HCT116 (cell line): ENCODE results near the gene SULT2B1. TPM values are rescaled to one million over a fixed set of nuclear protein-coding genes. Genes with fewer than 3 reads are reported as not detected.

Experiments used
- ATAC-seq: fragments of 200-7000 bp; cut with Tn5 transposase; 2 replicates; pipeline ENCODE4 v1.9.1; 2020; ENCODE audit warnings: mild to moderate bottlenecking, moderate library complexity
- BruUV-seq: library from RNA; stranded (reverse); fragments of 400-500 nt; replicated peaks from 2 replicates; lab custom pipeline; 2021; lab: Mats Ljungman, UMichigan
- CTCF ChIA-PET: fragments of 300-600 bp; sonication (Branson Sonifier 250); formaldehyde crosslinking; loops from one replicate; lab custom pipeline; 2021; ENCODE audit warnings: antibody characterized with exemption; lab: Charles Lee
- POLR2A ChIA-PET: fragments of 300-600, 350-600 bp; sonication (Branson Sonifier 250); formaldehyde crosslinking; loops from one replicate; lab custom pipeline; 2021; ENCODE audit warnings: antibody characterized with exemption; lab: Charles Lee
- RAD21 ChIA-PET, 2 experiments: fragments of 300-600 bp; sonication (Branson Sonifier 250); formaldehyde crosslinking; loops; one replicate each; lab custom pipeline; 2023; ENCODE audit warnings: low total read pairs in 2 of 2; ENCODE audit not compliant: uncharacterized antibody in 2 of 2, unreplicated experiment in 2 of 2, low non-redundant PET in 1 of 2; lab: Charles Lee
- DNase-seq: peaks from one replicate; pipeline ENCODE4 v3.0.0-alpha.2; 2010; ENCODE audit warnings: low read depth, low spot score
- H2AFZ ChIP-seq: fragments of 200-600 bp; shearing (Covaris generic), sonication (generic); 2 replicates; pipeline ENCODE4 v1.6.1; 2017; ENCODE audit warnings: low read depth, mixed run types, mixed read lengths, antibody characterized with exemption, low read length; ENCODE audit not compliant: poor library complexity, severe bottlenecking
- H3K27ac ChIP-seq: 2 replicates; pipeline ENCODE4 v1.5.1; 2012; ENCODE audit warnings: low read depth, low read length
- H3K27me3 ChIP-seq: fragments of 200-600 bp; sonication (generic); 2 replicates; pipeline ENCODE4 v1.6.1; 2016; ENCODE audit warnings: mixed run types, low read length, mixed read lengths; ENCODE audit not compliant: insufficient read depth
- H3K36me3 ChIP-seq, 2 experiments: fragments of 200-500 bp in 1 of 2; fragments of 200-600 bp in 1 of 2; sonication (Bioruptor generic) in 1 of 2; sonication (generic) in 1 of 2; 2 replicates each; pipeline versions ENCODE4 v1.5.1 to v1.6.1; 2014 to 2016; ENCODE audit warnings: low read length in 2 of 2, inconsistent platforms in 1 of 2, mixed read lengths in 1 of 2, mixed run types in 1 of 2; ENCODE audit not compliant: insufficient read depth in 2 of 2, control insufficient read depth in 1 of 2
- H3K4me1 ChIP-seq, 2 experiments: fragments of 200-600 bp in 1 of 2; sonication (generic) in 1 of 2; 2 replicates each; pipeline versions ENCODE4 v1.5.1 to v1.6.1; 2012 to 2017; ENCODE audit warnings: low read length in 2 of 2, inconsistent platforms in 1 of 2, mild to moderate bottlenecking in 1 of 2, mixed read lengths in 1 of 2, mixed run types in 1 of 2, moderate library complexity in 1 of 2; ENCODE audit not compliant: insufficient read depth in 2 of 2, control insufficient read depth in 1 of 2
- H3K4me2 ChIP-seq: fragments of 200-600 bp; sonication (generic); 2 replicates; pipeline ENCODE4 v1.6.1; 2017; ENCODE audit warnings: mixed run types, low read length, mixed read lengths
- H3K4me3 ChIP-seq, 2 experiments: fragments of 200-600 bp in 1 of 2; sonication (generic) in 1 of 2; replicated peaks in 1 of 2; 2 replicates each; pipeline ENCODE4 v1.5.1; 2011 to 2016; ENCODE audit warnings: low read length in 2 of 2, control low read depth in 1 of 2, low read depth in 1 of 2, mild to moderate bottlenecking in 1 of 2, mixed read lengths in 1 of 2, mixed run types in 1 of 2
- H3K79me2 ChIP-seq: fragments of 200-600 bp; sonication (generic); 2 replicates; pipeline ENCODE4 v1.6.1; 2017; ENCODE audit warnings: mild to moderate bottlenecking, mixed run types, low read length, moderate library complexity, mixed read lengths; ENCODE audit not compliant: insufficient read depth
- H3K9ac ChIP-seq: fragments of 200-600 bp; sonication (generic); 2 replicates; pipeline ENCODE4 v1.6.1; 2016; ENCODE audit warnings: low read length, mixed read lengths
- H3K9me2 ChIP-seq: fragments of 200-600 bp; sonication (generic), shearing (Covaris generic); 2 replicates; pipeline ENCODE4 v1.6.1; 2017; ENCODE audit warnings: mixed run types, mild to moderate bottlenecking, moderate library complexity; ENCODE audit not compliant: insufficient read depth
- H3K9me3 ChIP-seq, 2 experiments: fragments of 200-500 bp in 1 of 2; fragments of 200-600 bp in 1 of 2; sonication (Bioruptor generic) in 1 of 2; sonication (generic) in 1 of 2; 2 replicates each; pipeline ENCODE4 v1.6.1; 2014 to 2017; ENCODE audit warnings: low read length in 2 of 2, mixed read lengths in 2 of 2, inconsistent platforms in 1 of 2, low read depth in 1 of 2, mild to moderate bottlenecking in 1 of 2, mixed run types in 1 of 2, moderate library complexity in 1 of 2; ENCODE audit not compliant: control insufficient read depth in 1 of 2, insufficient read depth in 1 of 2
- H4K20me1 ChIP-seq: fragments of 200-600 bp; sonication (generic), shearing (Covaris generic); 2 replicates; pipeline ENCODE4 v1.6.1; 2017; ENCODE audit warnings: mixed run types, mild to moderate bottlenecking, moderate library complexity; ENCODE audit not compliant: insufficient read depth
- CBX3 ChIP-seq: IDR thresholded peaks from 2 replicates; pipeline ENCODE4 v1.6.1; 2012; ENCODE audit warnings: low read depth
- EGR1 ChIP-seq: IDR thresholded peaks from 2 replicates; pipeline ENCODE4 v1.6.1; 2012; ENCODE audit warnings: low read depth
- ELF1 ChIP-seq: IDR thresholded peaks from 2 replicates; pipeline ENCODE4 v1.6.1; 2012; ENCODE audit warnings: low read depth, borderline replicate concordance
- EZH2 ChIP-seq: fragments of 200-600 bp; sonication (generic); IDR thresholded peaks from 2 replicates; pipeline ENCODE4 v1.6.1; 2017; ENCODE audit warnings: antibody characterized with exemption, mixed run types
- EZH2phosphoT487 ChIP-seq: fragments of 200-600 bp; IDR thresholded peaks from 2 replicates; pipeline ENCODE4 v1.6.1; 2018; ENCODE audit warnings: antibody characterized with exemption, borderline replicate concordance
- JUND ChIP-seq: IDR thresholded peaks from 2 replicates; pipeline ENCODE4 v1.6.1; 2012
- POLR2AphosphoS5 ChIP-seq: IDR thresholded peaks from 2 replicates; pipeline ENCODE4 v1.6.1; 2011; ENCODE audit warnings: mild to moderate bottlenecking, low read depth, low read length, moderate library complexity
- SP1 ChIP-seq: IDR thresholded peaks from 2 replicates; pipeline ENCODE4 v1.6.1; 2012; ENCODE audit warnings: low read depth
- TCF7L2 ChIP-seq: IDR thresholded peaks from 2 replicates; pipeline ENCODE4 v1.7.0; 2011; ENCODE audit warnings: borderline replicate concordance, inconsistent platforms; ENCODE audit not compliant: insufficient read depth, insufficient read length; ENCODE audit errors: extremely low read depth
- YY1 ChIP-seq: IDR thresholded peaks from 2 replicates; pipeline ENCODE4 v1.6.1; 2011; ENCODE audit warnings: low read length, low read depth, moderate library complexity, mild to moderate bottlenecking; ENCODE audit not compliant: insufficient replicate concordance; ENCODE audit errors: extremely low read depth
- ZFX ChIP-seq: fragments of 450-650 bp; IDR thresholded peaks from 2 replicates; pipeline ENCODE4 v1.6.1; 2017
- intact Hi-C: fragments of 100-400 bp; cut with micrococcal nuclease; formaldehyde crosslinking; loops from 2 replicates; pipeline ENCODE4 v1.10.0; 2022
- total RNA-seq: library from RNA; stranded (reverse); gene quantifications from one replicate; pipeline ENCODE4 v1.2.1, GENCODE V29; 2021; ENCODE audit not compliant: unreplicated experiment
- TF ChIP-seq, protein P1 (sequence below): IDR thresholded peaks from 2 replicates; pipeline ENCODE4 v1.6.1; 2012
- TF ChIP-seq, protein P2 (sequence below): IDR thresholded peaks from 2 replicates; pipeline ENCODE4 v1.6.1; 2012
- TF ChIP-seq, protein P3 (sequence below), 3 experiments: fragments of 200-600 bp in 1 of 3; sonication (generic) in 1 of 3; IDR thresholded peaks in 2 of 3; conservative IDR thresholded peaks in 1 of 3; 2 replicates each; pipeline ENCODE4 v1.5.1; 2012 to 2017; ENCODE audit warnings: low read depth in 2 of 3, low read length in 2 of 3, antibody characterized with exemption in 1 of 3, borderline replicate concordance in 1 of 3, control low read depth in 1 of 3, mild to moderate bottlenecking in 1 of 3, mixed read lengths in 1 of 3, mixed run types in 1 of 3, moderate library complexity in 1 of 3; ENCODE audit not compliant: insufficient read depth in 1 of 3
- TF ChIP-seq, protein P4 (sequence below): IDR thresholded peaks from 2 replicates; pipeline ENCODE4 v1.6.1; 2011; ENCODE audit warnings: mild to moderate bottlenecking, low read length, moderate library complexity; ENCODE audit not compliant: insufficient replicate concordance; ENCODE audit errors: extremely low read depth
- TF ChIP-seq, protein P5 (sequence below): IDR thresholded peaks from 2 replicates; pipeline ENCODE4 v1.6.1; 2012; ENCODE audit warnings: low read depth

SULT2B1 gene
- total RNA-seq, 1 experiment from 2014 or later: 4.8 TPM

DNA sequence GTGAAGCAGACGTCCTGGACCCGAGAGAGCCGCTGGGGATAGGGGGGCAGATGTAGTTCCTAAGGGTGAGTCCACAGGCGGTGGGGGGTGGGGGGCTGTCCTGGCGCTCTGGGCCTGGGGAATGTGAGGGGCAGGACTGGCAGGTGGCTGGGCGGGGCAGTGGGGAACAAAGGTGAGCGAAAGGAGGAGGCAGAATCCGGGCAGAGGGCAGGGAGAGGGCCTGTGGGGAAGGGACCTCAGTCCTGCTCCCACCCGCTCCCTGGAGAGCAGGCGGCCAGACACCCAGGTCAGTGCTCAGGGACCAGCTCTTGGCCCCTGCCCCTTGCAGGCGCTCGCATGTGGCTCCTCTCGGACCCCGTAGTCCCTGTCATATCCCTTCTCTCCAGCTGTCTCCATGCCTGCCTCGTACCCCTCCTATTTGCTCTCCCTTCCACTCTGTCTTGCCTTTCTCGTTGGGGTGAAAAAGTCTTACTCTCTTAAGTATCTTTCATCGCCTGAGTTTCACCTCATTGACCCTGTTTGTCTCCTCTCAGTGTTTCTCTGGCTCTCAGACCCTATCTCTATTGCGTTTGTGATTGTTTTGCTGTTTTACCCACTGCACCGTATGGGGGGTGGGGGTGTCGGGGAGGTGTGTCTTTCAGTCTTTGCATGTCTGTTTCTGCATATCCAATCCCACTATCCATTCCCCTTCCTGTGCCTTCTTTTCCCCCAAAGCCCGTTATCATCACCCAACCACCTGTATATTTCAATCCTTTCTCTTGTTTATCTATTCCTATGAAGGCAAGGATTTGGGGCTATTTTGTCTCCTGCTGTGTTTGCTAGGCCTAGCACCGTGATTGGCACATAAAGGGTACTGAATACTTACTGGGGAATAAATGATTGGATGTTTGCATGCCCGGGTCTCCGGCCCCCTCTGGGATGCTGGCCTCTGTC, 73.1 kb downstream of the SULT2B1 start:
- intact Hi-C loops: no loop called here
- no peaks in the 10 kb centered on the region for H3K9me2 ChIP-seq
- ATAC-seq: no peak
- peak overlapping the region; percentile 62 for H3K9ac ChIP-seq
- H3K4me2 ChIP-seq: peak overlapping the region; percentile 82
- peaks cover 27 to 41% of the 10 kb centered on the region in 2 experiments for H3K4me1 ChIP-seq
- no peak overlapping the region for H2AFZ ChIP-seq
- no peaks in the 10 kb centered on the region for H3K36me3 ChIP-seq
- no peaks in the 10 kb centered on the region for H4K20me1 ChIP-seq
- H3K27me3 ChIP-seq: no peaks in the 10 kb centered on the region
- no peak for TF ChIP-seq TCF7L2
- TF ChIP-seq EGR1: no peak
- TF ChIP-seq, protein P1, sequence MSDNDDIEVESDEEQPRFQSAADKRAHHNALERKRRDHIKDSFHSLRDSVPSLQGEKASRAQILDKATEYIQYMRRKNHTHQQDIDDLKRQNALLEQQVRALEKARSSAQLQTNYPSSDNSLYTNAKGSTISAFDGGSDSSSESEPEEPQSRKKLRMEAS: no peak
- TF ChIP-seq, protein P2, sequence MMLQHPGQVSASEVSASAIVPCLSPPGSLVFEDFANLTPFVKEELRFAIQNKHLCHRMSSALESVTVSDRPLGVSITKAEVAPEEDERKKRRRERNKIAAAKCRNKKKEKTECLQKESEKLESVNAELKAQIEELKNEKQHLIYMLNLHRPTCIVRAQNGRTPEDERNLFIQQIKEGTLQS: no peak
- TF ChIP-seq ELF1: no peak
- TF ChIP-seq YY1: no peak
- TF ChIP-seq ZFX: no peak
- no peak for TF ChIP-seq CBX3
- TF ChIP-seq JUND: no peak
- no peak for TF ChIP-seq POLR2AphosphoS5
- TF ChIP-seq, protein P3, sequence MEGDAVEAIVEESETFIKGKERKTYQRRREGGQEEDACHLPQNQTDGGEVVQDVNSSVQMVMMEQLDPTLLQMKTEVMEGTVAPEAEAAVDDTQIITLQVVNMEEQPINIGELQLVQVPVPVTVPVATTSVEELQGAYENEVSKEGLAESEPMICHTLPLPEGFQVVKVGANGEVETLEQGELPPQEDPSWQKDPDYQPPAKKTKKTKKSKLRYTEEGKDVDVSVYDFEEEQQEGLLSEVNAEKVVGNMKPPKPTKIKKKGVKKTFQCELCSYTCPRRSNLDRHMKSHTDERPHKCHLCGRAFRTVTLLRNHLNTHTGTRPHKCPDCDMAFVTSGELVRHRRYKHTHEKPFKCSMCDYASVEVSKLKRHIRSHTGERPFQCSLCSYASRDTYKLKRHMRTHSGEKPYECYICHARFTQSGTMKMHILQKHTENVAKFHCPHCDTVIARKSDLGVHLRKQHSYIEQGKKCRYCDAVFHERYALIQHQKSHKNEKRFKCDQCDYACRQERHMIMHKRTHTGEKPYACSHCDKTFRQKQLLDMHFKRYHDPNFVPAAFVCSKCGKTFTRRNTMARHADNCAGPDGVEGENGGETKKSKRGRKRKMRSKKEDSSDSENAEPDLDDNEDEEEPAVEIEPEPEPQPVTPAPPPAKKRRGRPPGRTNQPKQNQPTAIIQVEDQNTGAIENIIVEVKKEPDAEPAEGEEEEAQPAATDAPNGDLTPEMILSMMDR (IDR thresholded peaks at IDR 0.05 in 2 of 3, conservative IDR thresholded peaks at IDR 0.05 in 1 of 3; ENCODE audit: borderline replicate concordance in 1 of 3, insufficient read depth in 1 of 3, low read depth in 2 of 3, low read length in 2 of 3): no peak
- TF ChIP-seq EZH2phosphoT487: no peak
- TF ChIP-seq SP1: no peak
- TF ChIP-seq, protein P4, sequence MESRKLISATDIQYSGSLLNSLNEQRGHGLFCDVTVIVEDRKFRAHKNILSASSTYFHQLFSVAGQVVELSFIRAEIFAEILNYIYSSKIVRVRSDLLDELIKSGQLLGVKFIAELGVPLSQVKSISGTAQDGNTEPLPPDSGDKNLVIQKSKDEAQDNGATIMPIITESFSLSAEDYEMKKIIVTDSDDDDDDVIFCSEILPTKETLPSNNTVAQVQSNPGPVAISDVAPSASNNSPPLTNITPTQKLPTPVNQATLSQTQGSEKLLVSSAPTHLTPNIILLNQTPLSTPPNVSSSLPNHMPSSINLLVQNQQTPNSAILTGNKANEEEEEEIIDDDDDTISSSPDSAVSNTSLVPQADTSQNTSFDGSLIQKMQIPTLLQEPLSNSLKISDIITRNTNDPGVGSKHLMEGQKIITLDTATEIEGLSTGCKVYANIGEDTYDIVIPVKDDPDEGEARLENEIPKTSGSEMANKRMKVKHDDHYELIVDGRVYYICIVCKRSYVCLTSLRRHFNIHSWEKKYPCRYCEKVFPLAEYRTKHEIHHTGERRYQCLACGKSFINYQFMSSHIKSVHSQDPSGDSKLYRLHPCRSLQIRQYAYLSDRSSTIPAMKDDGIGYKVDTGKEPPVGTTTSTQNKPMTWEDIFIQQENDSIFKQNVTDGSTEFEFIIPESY: no peak
- no peak for TF ChIP-seq EZH2
- TF ChIP-seq, protein P5, sequence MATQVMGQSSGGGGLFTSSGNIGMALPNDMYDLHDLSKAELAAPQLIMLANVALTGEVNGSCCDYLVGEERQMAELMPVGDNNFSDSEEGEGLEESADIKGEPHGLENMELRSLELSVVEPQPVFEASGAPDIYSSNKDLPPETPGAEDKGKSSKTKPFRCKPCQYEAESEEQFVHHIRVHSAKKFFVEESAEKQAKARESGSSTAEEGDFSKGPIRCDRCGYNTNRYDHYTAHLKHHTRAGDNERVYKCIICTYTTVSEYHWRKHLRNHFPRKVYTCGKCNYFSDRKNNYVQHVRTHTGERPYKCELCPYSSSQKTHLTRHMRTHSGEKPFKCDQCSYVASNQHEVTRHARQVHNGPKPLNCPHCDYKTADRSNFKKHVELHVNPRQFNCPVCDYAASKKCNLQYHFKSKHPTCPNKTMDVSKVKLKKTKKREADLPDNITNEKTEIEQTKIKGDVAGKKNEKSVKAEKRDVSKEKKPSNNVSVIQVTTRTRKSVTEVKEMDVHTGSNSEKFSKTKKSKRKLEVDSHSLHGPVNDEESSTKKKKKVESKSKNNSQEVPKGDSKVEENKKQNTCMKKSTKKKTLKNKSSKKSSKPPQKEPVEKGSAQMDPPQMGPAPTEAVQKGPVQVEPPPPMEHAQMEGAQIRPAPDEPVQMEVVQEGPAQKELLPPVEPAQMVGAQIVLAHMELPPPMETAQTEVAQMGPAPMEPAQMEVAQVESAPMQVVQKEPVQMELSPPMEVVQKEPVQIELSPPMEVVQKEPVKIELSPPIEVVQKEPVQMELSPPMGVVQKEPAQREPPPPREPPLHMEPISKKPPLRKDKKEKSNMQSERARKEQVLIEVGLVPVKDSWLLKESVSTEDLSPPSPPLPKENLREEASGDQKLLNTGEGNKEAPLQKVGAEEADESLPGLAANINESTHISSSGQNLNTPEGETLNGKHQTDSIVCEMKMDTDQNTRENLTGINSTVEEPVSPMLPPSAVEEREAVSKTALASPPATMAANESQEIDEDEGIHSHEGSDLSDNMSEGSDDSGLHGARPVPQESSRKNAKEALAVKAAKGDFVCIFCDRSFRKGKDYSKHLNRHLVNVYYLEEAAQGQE: no peak
- ChIA-PET RAD21 (no interaction called here), POLR2A (no interaction called here), CTCF (no interaction called here)
- H3K4me3 ChIP-seq: peak overlapping the region; percentile 50 to 57
- peaks cover 27% of the 10 kb centered on the region for H3K79me2 ChIP-seq
- no TSS peak for BruUV-seq
- peak overlapping the region; percentile 54 for H3K27ac ChIP-seq
- no peaks in the 10 kb centered on the region for H3K9me3 ChIP-seq
- DNase-seq: no peak
